HAP-1 (cell line): ENCODE results near the gene PANK4.

Experiments used
- DNase-seq, 2 experiments: peaks; one replicate each; pipeline ENCODE4 v3.0.0-alpha.2; 2016 to 2020; ENCODE audit warnings: low spot score in 2 of 2
- H3K27me3 ChIP-seq: fragments of 250-450 bp; sonication (Bioruptor Pico); 2 replicates; pipeline ENCODE4 v1.5.1; 2020; ENCODE audit warnings: low read depth, mild to moderate bottlenecking, moderate library complexity
- H3K36me3 ChIP-seq: fragments of 250-450 bp; sonication (Bioruptor Pico); replicated peaks from 2 replicates; pipeline ENCODE4 v1.5.1; 2020; ENCODE audit warnings: mild to moderate bottlenecking
- H3K4me1 ChIP-seq: fragments of 250-450 bp; sonication (Bioruptor Pico); 2 replicates; pipeline ENCODE4 v1.5.1; 2020; ENCODE audit warnings: mild to moderate bottlenecking
- H3K4me3 ChIP-seq: fragments of 250-450 bp; sonication (Bioruptor Pico); 2 replicates; pipeline ENCODE4 v1.5.1; 2020; ENCODE audit warnings: mild to moderate bottlenecking, moderate library complexity
- H3K9me3 ChIP-seq: fragments of 250-450 bp; sonication (Bioruptor Pico); 2 replicates; pipeline ENCODE4 v1.5.1; 2020; ENCODE audit warnings: mild to moderate bottlenecking, moderate library complexity
- in situ Hi-C: fragments of 300-500 bp; cut with MboI; formaldehyde crosslinking; loops from 3 replicates; pipeline ENCODE4 v1.14.3; 2020; ENCODE audit warnings: low sequenced_read_pairs, inconsistent platforms, mixed read lengths

The PANK4 gene

DNA sequence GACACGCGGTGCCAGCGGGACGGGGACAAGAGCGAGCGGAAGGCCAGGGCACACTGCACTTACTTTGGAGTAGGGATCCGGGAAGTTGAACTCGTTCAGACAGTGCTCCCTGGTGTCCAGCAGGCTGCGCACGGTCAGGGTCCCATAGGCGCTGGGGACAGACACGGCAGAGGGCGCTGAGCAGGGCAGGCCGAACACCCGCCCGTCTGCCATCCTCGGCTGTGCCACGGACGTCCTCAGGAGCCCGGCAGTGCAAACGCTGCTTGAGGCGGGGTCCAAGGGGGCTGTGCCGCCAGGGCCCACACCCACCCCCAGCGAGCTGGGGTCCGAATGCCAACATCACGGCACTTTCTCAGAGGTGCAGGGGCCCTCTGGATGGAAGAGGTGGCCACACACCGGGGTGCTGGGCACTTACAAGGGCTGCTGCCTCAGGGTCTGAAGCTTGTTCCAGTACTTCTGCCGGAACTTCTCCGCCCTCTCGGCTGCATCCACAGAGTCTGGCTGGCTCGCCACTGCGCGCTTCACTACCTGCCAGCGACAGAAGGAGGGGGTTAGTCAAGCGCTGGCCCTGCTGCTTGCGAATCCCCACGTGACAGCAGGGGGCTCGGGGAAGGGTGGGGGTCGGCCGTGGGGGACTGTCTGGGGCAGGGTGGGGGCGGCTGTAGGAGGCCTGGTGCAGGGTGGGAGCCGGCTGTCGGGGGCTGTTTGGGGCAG, 12.3 kb downstream of the PANK4 start:
- Histone ChIP-seq H3K4me3 (no peak overlapping the region), H3K9me3 (no peaks in the 10 kb centered on the region), H3K4me1 (no peaks in the 10 kb centered on the region), H3K27me3 (no peaks in the 10 kb centered on the region), H3K36me3 (peaks cover 82% of the 10 kb centered on the region)
- in situ Hi-C loops, result no loop called here
- no peak for DNase-seq

DNA sequence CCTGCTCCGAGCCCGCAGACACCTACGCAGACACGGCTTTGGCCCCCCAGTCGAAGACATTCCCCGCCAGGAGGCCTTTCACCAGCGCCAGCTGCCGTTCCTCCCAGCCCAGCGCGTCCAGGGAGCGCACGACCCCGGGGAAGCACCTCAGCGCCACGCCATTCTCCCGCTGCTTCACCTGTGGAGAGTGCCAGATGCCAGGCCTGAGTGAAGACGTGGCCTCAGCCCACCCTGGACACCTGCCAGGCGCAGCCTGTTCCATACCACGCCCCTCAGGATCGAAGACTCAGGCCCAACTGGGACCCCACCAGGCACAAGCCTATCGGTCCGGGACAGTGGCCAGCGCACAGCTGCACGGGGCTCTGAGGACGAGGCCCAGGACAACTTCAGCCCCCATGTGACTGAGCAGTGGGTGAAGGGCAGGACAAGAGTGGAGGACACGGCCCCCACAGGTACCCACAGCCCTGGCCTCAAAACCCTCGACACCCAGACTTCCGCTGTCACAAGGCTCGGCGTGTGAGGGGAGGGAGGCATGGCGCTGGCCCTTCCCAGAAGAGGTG, 13.5 kb downstream of the PANK4 start:
- no peak for DNase-seq
- in situ Hi-C loops, result no loop called here
- Histone ChIP-seq H3K4me3 (no peak overlapping the region), H3K36me3 (peaks cover 72% of the 10 kb centered on the region), H3K27me3 (no peaks in the 10 kb centered on the region), H3K9me3 (no peaks in the 10 kb centered on the region), H3K4me1 (no peaks in the 10 kb centered on the region)

DNA sequence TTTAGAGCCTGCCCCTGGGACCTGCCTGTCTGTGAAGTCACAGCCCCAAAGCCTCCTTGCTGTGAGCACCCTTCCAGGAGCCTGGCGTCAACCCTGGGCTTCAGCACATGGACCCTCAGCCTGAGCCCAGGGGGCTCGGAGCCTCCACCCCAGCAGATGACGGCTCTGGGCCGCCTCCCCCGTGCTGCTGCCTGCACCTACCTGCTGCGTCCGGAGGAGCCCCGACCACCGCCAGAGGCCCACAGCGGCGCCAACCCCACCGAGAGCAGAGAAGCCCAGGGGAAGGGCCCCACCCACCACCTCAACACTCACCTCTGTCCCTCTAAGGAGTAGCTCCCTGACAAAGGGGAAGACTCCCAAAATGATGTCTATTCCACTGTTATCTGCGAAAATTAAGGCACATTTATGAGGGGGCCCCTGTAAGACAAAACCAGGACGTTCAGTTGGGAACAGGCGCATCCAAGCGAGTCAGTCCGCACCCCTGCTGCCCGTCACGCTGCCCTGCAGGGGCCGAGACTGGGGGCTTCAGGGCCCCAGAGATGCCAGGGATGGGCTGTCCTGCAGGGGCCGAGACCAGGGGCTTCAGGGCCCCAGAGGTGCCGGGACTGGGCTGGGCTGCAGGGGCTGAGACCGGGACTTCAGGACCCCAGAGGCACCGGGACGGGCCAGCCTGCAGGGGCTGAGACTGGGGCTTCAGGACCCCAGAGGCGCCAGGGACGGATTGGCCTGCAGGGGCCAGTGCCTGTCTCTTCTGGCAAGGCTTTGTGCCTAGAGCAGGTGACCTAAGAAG, 15.8 kb downstream of the PANK4 start:
- no peak overlapping the region for H3K4me3 ChIP-seq
- in situ Hi-C loops, result no loop called here
- no peaks in the 10 kb centered on the region for H3K27me3 ChIP-seq
- DNase-seq, result no peak
- no peaks in the 10 kb centered on the region for H3K4me1 ChIP-seq
- H3K36me3 ChIP-seq, result peaks cover 50% of the 10 kb centered on the region
- no peaks in the 10 kb centered on the region for H3K9me3 ChIP-seq

DNA sequence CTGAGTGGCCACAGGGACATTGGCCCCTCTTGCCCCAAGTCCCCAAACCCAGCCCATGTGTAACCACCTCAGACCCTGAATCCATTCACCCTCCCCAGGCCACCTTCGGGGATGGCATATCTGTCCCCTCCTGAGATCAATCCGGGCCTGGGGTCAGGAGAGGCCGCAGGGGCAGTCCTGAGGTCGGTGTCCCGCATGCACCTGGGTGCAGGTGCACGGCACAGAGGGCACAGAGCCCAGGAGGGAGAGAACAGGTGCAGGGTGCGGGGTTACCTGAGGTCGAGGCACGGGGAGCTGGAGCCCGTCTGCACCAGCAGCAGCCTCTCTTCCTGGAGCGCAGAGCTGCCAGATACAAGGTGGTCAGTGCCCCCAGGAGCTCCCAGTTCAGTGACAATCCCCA, 16.8 kb downstream of the PANK4 start:
- Histone ChIP-seq H3K27me3 (no peaks in the 10 kb centered on the region; the same call in none of the 2 replicates), H3K4me3 (no peak overlapping the region), H3K36me3 (peaks cover 48% of the 10 kb centered on the region), H3K9me3 (no peaks in the 10 kb centered on the region), H3K4me1 (no peaks in the 10 kb centered on the region)
- in situ Hi-C loops, result no loop called here
- DNase-seq, result no peak

DNA sequence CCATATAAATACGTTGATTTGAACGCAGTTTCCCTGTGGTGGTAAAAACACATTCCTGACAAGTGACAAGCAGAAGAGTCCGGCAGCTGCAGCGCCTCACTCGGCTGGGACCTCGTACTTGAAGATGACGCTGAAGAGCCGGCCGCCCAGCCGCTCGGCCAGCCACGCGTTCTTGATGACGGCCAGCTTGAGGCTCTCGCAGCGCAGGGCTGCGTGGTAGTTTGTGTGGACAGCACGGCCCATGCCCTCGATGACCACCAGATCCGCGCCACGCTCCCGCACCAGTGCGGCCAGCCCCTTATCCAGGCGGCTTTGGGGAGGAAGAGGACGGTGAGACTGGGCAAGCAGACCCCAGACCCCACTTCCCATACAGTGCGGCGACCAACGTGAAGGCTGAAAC, 17.6 kb downstream of the PANK4 start:
- no peak for DNase-seq
- Histone ChIP-seq H3K4me3 (no peak overlapping the region), H3K9me3 (no peaks in the 10 kb centered on the region), H3K36me3 (peaks cover 43% of the 10 kb centered on the region), H3K4me1 (no peaks in the 10 kb centered on the region), H3K27me3 (no peaks in the 10 kb centered on the region; the same call in none of the 2 replicates)
- in situ Hi-C loops, result no loop called here

DNA sequence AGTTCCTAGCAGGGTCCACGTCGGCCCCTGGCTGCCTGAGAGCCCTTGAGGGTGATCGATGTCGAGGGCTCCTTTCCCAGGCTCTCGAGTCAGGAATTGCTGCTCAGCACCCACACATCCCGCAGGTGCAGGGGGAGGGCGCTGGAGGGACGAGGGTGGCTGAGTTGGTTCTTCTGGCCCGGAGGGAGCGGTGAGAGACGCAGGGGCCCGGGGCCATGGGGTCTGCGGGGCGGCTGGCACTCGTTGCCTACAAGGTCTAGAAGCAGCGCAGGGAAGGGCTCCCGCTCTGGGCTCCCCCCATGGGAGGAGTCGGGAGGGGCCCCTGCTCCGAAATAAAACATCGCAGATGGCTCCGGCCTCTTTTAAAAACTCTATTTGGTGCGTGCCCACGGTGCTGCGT, 18.2 kb downstream of the PANK4 start:
- in situ Hi-C loops, result no loop called here

DNA sequence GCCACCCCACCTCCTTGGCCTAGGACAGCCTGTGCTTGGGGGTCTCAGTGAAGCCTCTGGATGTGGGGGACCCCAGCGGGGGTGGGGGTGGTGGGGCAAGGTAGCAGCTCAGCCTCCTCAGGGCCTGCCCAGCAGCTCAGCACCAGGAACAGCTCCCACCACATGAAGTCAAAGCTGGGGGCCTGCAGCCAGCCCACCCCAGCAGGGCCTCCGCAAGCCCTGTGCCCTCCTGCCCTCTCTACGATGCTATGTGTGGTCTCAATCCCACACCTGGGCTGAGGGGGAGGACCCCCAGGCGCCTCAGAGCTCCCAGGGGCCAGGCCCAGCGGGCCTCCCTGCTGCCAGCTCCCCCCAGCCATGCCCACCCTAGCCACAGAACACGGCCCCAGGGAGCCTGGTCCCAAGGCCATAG, 18.6 kb downstream of the PANK4 start:
- no peak for DNase-seq
- H3K27me3 ChIP-seq, result peaks cover 5% of the 10 kb centered on the region
- in situ Hi-C loops, result no loop called here
- H3K9me3 ChIP-seq, result no peaks in the 10 kb centered on the region
- H3K36me3 ChIP-seq, result peaks cover 34% of the 10 kb centered on the region
- no peaks in the 10 kb centered on the region for H3K4me1 ChIP-seq
- H3K4me3 ChIP-seq, result no peak overlapping the region

More for the DNA sequence above, 18.2 kb downstream of the PANK4 start:
- Histone ChIP-seq H3K4me1 (no peaks in the 10 kb centered on the region), H3K27me3 (peaks cover 1% of the 10 kb centered on the region), H3K36me3 (peaks cover 38% of the 10 kb centered on the region), H3K4me3 (no peak overlapping the region), H3K9me3 (no peaks in the 10 kb centered on the region)
- no peak for DNase-seq

DNA sequence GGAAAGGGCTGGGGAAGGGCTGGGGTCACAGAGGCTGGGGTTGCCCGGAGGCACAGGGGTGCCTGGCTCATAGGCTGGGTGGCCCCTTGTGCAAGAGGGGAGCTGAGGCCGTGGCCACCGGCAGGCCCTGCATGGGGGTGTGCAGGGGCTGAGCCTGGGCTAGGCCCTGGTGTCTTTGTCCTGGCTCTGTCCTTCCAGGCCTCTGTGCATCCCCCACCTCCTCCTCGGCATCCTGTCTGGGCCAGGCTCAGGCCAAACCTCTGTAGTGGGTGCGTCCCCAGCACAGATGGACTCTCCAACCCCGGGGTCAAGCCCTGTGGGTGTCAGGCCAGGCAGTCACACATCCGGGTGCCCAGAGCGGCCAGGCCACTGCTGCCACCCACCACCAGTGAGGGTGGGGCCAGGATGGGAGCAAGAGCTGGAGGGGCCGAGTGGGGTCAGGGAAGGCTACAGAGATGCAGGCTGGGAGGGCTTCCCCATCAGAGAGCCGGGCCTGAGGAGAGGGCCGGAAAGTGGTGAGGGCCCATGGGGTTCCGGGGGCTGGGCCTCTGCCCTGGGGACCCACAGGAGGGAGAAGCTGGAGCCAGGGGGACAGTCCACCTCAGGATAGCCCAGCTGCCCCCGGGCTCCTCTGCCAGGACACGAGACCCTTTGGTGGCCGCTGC, 19.4 kb downstream of the PANK4 start:
- no peak for DNase-seq
- in situ Hi-C loops, result no loop called here
- Histone ChIP-seq H3K27me3 (peaks cover 7% of the 10 kb centered on the region), H3K4me3 (no peak overlapping the region), H3K9me3 (no peaks in the 10 kb centered on the region), H3K4me1 (no peaks in the 10 kb centered on the region), H3K36me3 (peaks cover 29% of the 10 kb centered on the region)

DNA sequence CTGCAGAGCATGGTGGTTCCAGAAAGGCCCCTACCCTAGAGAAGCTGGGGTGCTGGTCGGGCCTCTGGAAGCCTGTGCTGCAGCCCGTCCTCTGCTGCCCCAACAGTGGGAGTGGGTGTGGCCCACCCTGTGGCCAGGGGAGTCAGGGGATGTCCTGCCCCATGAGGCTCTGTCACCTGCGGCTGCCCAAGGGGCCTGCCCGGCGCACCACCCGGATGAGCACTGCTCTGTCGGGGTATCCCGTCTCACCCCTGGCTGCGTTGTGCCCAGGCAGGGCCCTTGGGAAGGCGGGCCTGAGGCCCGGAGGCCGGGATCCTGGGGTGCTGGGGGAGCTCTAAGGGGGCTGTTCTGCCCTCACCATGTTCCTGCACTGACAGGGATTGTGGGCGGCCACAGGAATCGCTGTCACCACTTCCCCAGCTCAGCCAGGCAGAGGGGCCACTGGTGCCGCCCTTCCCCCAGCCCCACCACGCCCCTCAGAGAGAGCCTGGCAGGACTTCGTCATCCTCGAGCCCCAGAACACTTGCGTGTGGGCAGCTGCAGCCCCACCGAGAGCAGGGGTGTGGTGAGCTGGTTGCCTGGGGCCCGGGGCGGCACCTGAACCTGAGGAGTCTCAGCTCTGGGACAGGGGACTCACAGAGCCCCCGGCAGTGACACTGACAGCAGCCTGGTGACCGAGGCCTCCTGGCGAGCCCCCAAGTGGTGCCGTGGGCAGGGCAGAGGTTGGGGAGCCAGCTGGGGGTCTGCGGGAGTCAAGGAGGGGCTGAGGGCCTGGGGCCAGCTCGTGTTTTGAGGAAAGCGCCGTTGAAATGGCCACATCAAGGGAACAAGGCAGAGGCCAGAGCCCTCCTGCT, 20.2 kb downstream of the PANK4 start:
- DNase-seq, result no peak
- H3K9me3 ChIP-seq, result no peaks in the 10 kb centered on the region
- peaks cover 7% of the 10 kb centered on the region for H3K27me3 ChIP-seq
- no peaks in the 10 kb centered on the region for H3K4me1 ChIP-seq
- H3K36me3 ChIP-seq, result peaks cover 23% of the 10 kb centered on the region
- in situ Hi-C loops, result no loop called here
- H3K4me3 ChIP-seq, result no peak overlapping the region

DNA sequence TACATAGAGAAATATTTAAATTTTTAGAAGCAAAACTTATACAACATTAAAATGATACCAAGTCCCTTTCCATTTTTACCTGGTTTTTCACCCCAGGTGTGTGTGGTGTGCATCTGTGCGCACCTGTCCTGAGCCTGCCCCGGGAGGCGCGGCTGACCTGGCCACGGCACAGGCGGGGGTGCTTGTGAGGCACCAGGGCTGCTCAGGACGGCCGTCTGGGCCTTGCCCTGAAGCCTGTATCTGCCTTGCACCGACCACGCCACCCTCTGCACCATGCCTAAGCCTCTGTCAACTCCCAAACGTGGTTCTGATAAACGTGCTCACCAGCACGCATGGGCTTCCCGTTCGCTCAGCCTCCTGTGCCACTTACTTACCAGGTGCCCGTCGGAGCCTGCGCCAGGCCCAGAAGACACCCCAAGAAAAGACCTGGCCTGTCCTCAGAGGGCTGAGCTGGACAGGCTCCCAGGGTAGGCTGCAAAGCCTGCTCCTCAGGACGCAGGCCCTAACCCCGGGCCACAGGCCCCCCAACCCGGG, 20.9 kb downstream of the PANK4 start:
- H3K4me3 ChIP-seq, result no peak overlapping the region
- H3K27me3 ChIP-seq, result peaks cover 7% of the 10 kb centered on the region
- no peaks in the 10 kb centered on the region for H3K4me1 ChIP-seq
- H3K36me3 ChIP-seq, result peaks cover 16% of the 10 kb centered on the region
- no peaks in the 10 kb centered on the region for H3K9me3 ChIP-seq
- in situ Hi-C loops, result no loop called here
- DNase-seq, result no peak

DNA sequence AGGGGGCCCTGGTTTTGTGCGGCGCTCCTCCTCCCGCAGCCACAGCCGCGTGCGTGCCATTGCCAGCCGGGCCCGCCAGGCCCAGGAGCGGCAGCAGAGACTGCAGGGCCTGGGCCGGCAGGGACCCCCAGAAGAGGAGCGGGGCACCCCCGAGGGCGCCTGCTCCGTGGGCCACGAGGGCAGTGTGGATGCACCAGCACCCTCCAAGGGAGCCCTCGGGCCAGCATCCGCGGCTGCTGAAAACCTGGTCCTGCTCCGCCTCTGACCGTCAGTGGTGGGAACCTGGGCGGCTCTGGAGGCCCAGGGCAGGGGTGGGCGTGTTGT, 21.5 kb downstream of the PANK4 start:
- no peaks in the 10 kb centered on the region for H3K9me3 ChIP-seq

DNA sequence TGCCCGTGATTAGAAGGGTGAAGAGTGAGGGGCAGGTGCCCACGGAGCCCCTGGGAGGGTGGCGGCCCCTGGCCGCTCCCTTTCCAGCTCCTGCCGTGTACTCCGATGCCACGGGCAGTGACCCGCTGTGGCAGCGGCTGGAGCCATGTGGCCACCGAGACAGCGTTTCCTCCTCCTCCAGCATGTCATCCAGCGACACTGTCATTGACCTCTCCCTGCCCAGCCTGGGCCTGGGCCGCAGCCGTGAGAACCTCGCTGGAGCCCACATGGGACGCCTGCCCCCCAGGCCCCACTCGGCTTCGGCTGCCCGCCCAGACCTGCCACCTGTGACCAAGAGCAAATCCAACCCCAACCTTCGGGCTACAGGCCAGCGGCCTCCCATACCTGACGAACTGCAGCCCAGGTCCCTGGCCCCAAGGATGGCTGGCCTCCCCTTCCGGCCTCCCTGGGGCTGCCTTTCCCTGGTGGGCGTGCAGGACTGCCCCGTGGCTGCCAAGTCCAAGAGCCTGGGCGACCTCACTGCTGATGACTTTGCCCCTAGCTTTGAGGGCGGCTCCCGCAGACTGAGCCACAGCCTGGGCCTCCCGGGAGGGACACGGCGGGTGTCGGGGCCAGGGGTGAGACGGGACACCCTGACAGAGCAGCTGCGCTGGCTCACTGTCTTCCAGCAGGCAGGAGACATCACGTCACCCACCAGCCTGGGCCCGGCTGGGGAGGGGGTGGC, 22.0 kb downstream of the PANK4 start:
- no peaks in the 10 kb centered on the region for H3K9me3 ChIP-seq
- in situ Hi-C loops, result no loop called here
- H3K27me3 ChIP-seq, result peaks cover 7% of the 10 kb centered on the region
- H3K4me1 ChIP-seq, result no peaks in the 10 kb centered on the region
- no peak overlapping the region for H3K4me3 ChIP-seq
- DNase-seq, result no peak
- H3K36me3 ChIP-seq, result peaks cover 5% of the 10 kb centered on the region

More for the DNA sequence above, 21.5 kb downstream of the PANK4 start:
- Histone ChIP-seq H3K4me1 (no peaks in the 10 kb centered on the region), H3K27me3 (peaks cover 7% of the 10 kb centered on the region), H3K36me3 (peaks cover 10% of the 10 kb centered on the region), H3K4me3 (no peak overlapping the region)
- DNase-seq, result no peak
- in situ Hi-C loops, result no loop called here
